Measurements from ENCODE around the gene PALM.

Gene PALM

GRCh38 chr19:789701-790060, 80.9 kb downstream of the PALM start:
- DNase-seq (ENCODE audit: low spot score), result no peak
- H3K4me3 ChIP-seq, result no peak overlapping the region
- H3K27ac ChIP-seq, result peak overlapping the region in 1 of 2 donors; percentile 56
- no peak for TF ChIP-seq CTCF (IDR thresholded peaks at IDR 0.05)

- TF ChIP-seq CTCF (IDR thresholded peaks at IDR 0.05), result no peak
- no peak overlapping the region for H3K4me3 ChIP-seq
- DNase-seq (ENCODE audit: low spot score), result no peak
- no peak overlapping the region for H3K27ac ChIP-seq
Measured at GRCh38 chr19:791007-791566, 82.4 kb downstream of the PALM start.

DNA sequence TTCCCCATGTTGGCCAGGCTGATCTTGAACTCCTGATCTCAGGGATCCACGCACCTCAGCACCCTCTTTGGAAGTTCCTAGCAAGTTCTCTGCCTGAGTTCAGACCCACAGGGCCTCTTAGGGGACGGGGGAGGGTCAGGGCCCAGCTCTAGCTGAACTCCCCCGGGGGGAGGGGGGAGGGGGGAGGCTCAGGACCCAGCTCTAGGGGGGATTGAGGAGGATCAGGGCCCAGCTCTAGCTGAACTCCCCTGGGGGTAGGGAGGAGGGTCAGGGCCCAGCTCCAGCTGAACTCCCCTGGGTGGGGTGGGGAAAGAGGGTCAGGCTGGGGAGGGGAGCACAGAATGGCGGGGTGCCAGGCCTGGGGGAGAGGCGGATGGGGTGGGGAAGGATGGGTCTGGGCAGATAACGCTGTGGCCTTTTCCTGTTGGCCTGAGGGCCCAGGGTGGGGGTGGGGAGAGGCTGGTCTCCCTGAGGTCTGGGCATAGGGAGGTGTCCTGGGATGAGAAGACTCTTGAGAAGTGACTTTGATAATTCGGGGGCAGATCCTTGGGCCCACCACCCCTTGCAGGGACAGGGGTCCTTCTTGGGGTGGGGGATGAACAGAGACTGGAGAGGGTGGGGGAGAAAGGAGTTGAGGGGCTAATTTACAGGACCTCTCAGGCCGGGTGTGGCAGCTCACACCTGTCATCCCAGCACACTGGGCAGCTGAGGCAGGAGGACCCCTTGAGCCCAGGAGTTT, 83.0 kb downstream of the PALM start:
- no peak for DNase-seq (ENCODE audit: low spot score)
- TF ChIP-seq CTCF (IDR thresholded peaks at IDR 0.05), result no peak
- no peak overlapping the region for H3K4me3 ChIP-seq
- H3K27ac ChIP-seq, result peak overlapping the region in 1 of 2 donors; percentile 6

DNA sequence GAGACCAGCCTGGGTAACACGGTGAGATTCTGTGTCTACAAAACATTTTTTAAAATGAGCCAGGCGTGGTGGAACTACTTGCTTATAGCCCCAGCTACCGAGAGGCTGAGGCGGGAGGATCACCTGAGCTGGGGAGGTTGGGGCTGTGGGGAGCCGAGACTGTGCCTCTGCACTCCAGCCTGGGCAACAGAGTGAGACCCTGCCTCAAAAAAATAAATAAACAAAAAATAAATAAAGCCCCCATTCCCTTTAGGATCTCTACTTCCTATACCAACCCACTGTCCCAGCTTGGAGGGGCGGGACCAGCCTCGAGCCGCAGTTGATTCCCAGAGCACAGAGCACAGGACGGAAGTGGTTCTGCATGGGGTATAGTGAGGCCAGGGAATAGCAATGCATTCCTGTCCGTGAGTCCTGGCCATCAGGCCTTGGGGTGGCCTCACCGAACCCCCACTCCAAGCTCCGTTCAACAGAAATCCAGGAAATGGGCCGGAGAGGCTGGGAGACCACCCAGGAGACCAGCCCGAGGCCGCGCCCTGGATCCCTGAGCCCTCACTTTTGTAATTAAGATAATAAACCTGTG, 83.7 kb downstream of the PALM start:
- no peak for DNase-seq (ENCODE audit: low spot score)
- H3K27ac ChIP-seq, result peak overlapping the region in 1 of 2 donors; percentile 6
- no peak overlapping the region for H3K4me3 ChIP-seq
- no peak for TF ChIP-seq CTCF (IDR thresholded peaks at IDR 0.05)

DNA sequence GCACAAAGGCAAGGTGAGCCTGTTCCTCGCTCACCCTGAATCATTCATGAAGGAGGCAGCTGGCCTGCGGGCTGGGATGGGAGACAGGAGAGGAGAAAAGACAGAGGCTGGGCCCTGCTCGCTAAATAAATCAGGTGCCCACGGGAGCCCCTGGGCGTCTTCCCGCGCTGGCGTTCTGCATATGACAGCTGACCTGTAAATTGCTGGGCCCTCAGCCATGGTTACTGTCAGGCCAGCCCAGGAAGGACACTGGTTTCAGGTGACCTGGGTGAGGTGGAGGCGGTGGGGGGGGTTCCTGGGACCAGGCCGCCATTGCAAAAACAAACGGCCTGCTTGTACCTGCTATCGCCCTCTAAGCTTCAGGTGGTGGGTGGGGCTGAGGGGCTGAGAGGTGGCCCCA, 85.1 kb downstream of the PALM start:
- H3K27ac ChIP-seq, result no peak overlapping the region
- no peak for TF ChIP-seq CTCF (IDR thresholded peaks at IDR 0.05)
- no peak overlapping the region for H3K4me3 ChIP-seq
- DNase-seq (ENCODE audit: low spot score), result no peak

GRCh38 chr19:795073-795611, 86.4 kb downstream of the PALM start:
- TF ChIP-seq CTCF (IDR thresholded peaks at IDR 0.05), result no peak
- peak overlapping the region in 1 of 2 donors; percentile 73 for H3K27ac ChIP-seq
- DNase-seq (ENCODE audit: low spot score), result no peak
- H3K4me3 ChIP-seq, result peak overlapping the region; percentile 23
